IMR-90 (cell line): ENCODE results near the gene CNGB1. TPM values are rescaled to one million over a fixed set of nuclear protein-coding genes. Genes with fewer than 3 reads are reported as not detected.

Source experiments
- ATAC-seq: fragments of 200-7000 bp; cut with Tn5 transposase; 2 replicates; pipeline ENCODE4 v1.9.1; 2020; ENCODE audit warnings: low read depth, mild to moderate bottlenecking, moderate library complexity
- BruUV-seq: library from RNA; stranded (reverse); fragments of 400-500 nt; replicated peaks from 2 replicates; lab custom pipeline; 2021; lab: Mats Ljungman, UMichigan
- CTCF ChIA-PET: fragments of 300-600 bp; formaldehyde crosslinking; extraction: SDS; loops from one replicate; lab custom pipeline; 2021; ENCODE audit warnings: antibody characterized with exemption; lab: Yijun Ruan, JAX
- POLR2A ChIA-PET: fragments of 300-600 bp; sonication (Branson Sonifier 250); formaldehyde crosslinking; loops from one replicate; lab custom pipeline; 2022; ENCODE audit warnings: antibody characterized with exemption; ENCODE audit not compliant: unreplicated experiment; lab: Charles Lee
- DNase-seq: peaks from one replicate; pipeline ENCODE4 v3.0.0; 2013
- H2AFZ ChIP-seq: replicated peaks from 2 replicates; pipeline ENCODE3; 2013; ENCODE audit warnings: low read length, mild to moderate bottlenecking; ENCODE audit not compliant: poor library complexity
- H2AK5ac ChIP-seq: 2 replicates; pipeline ENCODE4 v1.6.1; 2013; ENCODE audit warnings: low read depth, low read length, inconsistent platforms
- H2AK9ac ChIP-seq: replicated peaks from 2 replicates; pipeline ENCODE3; 2013; ENCODE audit warnings: mild to moderate bottlenecking, low read depth, low read length, moderate library complexity; ENCODE audit not compliant: poor library complexity
- H2BK120ac ChIP-seq: 2 replicates; pipeline ENCODE4 v1.6.1; 2013; ENCODE audit warnings: low read depth, low read length, inconsistent platforms
- H2BK15ac ChIP-seq: 3 replicates; pipeline ENCODE4 v1.6.1; 2013; ENCODE audit warnings: low read depth, low read length, inconsistent platforms
- H2BK20ac ChIP-seq: 2 replicates; pipeline ENCODE4 v1.6.1; 2013; ENCODE audit warnings: low read depth, mild to moderate bottlenecking, inconsistent platforms, low read length, moderate library complexity
- H2BK5ac ChIP-seq: 2 replicates; pipeline ENCODE4 v1.6.1; 2013; ENCODE audit warnings: mild to moderate bottlenecking, low read depth, low read length, inconsistent platforms; ENCODE audit not compliant: poor library complexity, severe bottlenecking
- H3K14ac ChIP-seq: replicated peaks from 2 replicates; pipeline ENCODE4 v1.6.1; 2013; ENCODE audit warnings: low read depth, low read length, inconsistent platforms
- H3K18ac ChIP-seq: 2 replicates; pipeline ENCODE4 v1.6.1; 2013; ENCODE audit warnings: low read depth, low read length, control low read depth
- H3K23ac ChIP-seq: 2 replicates; pipeline ENCODE4 v1.6.1; 2013; ENCODE audit warnings: low read depth, low read length, inconsistent platforms
- H3K27ac ChIP-seq: 2 replicates; pipeline ENCODE4 v1.5.1; 2013; ENCODE audit warnings: mild to moderate bottlenecking, control low read depth, low read length; ENCODE audit not compliant: insufficient read depth
- H3K27me3 ChIP-seq: 2 replicates; pipeline ENCODE4 v1.6.1; 2013; ENCODE audit warnings: low read length; ENCODE audit not compliant: control insufficient read depth, insufficient read depth
- H3K36me3 ChIP-seq: 2 replicates; pipeline ENCODE4 v1.6.1; 2013; ENCODE audit warnings: low read length, mixed read lengths; ENCODE audit not compliant: control insufficient read depth, insufficient read depth
- H3K4ac ChIP-seq: 2 replicates; pipeline ENCODE4 v1.6.1; 2013; ENCODE audit warnings: low read depth, low read length, inconsistent platforms
- H3K4me1 ChIP-seq: 2 replicates; pipeline ENCODE4 v1.6.1; 2013; ENCODE audit warnings: low read length, mixed read lengths; ENCODE audit not compliant: control insufficient read depth, insufficient read depth
- H3K4me2 ChIP-seq: 2 replicates; pipeline ENCODE4 v1.6.1; 2013; ENCODE audit warnings: low read depth, mild to moderate bottlenecking, control low read depth, low read length, moderate library complexity
- H3K4me3 ChIP-seq: 2 replicates; pipeline ENCODE4 v1.5.1; 2013; ENCODE audit warnings: low read depth, mild to moderate bottlenecking, control low read depth, low read length, moderate library complexity; ENCODE audit not compliant: insufficient read depth
- H3K56ac ChIP-seq: 2 replicates; pipeline ENCODE4 v1.6.1; 2013; ENCODE audit warnings: low read length, inconsistent platforms; ENCODE audit not compliant: insufficient read depth; ENCODE audit errors: extremely low read depth
- H3K79me1 ChIP-seq, 2 experiments: 2 replicates each; pipeline ENCODE4 v1.6.1; 2013; ENCODE audit warnings: low read length in 2 of 2, inconsistent platforms in 1 of 2, low read depth in 1 of 2
- H3K9ac ChIP-seq: 2 replicates; pipeline ENCODE4 v1.6.1; 2013; ENCODE audit warnings: low read depth, low read length, control low read depth
- H3K9me1 ChIP-seq: 2 replicates; pipeline ENCODE4 v1.6.1; 2013; ENCODE audit warnings: low read length, inconsistent platforms; ENCODE audit not compliant: insufficient read depth
- H3K9me3 ChIP-seq: 2 replicates; pipeline ENCODE4 v1.6.1; 2013; ENCODE audit warnings: low read length; ENCODE audit not compliant: control insufficient read depth, insufficient read depth
- H4K20me1 ChIP-seq: 2 replicates; pipeline ENCODE4 v1.6.1; 2013; ENCODE audit warnings: low read length, inconsistent platforms; ENCODE audit not compliant: insufficient read depth
- H4K5ac ChIP-seq: 2 replicates; pipeline ENCODE4 v1.6.1; 2013; ENCODE audit warnings: mild to moderate bottlenecking, low read depth, low read length, control low read depth
- H4K8ac ChIP-seq, 2 experiments: 2 replicates each; pipeline ENCODE4 v1.6.1; 2013; ENCODE audit warnings: low read depth in 2 of 2, low read length in 2 of 2, control low read depth in 1 of 2, inconsistent platforms in 1 of 2
- H4K91ac ChIP-seq: 2 replicates; pipeline ENCODE4 v1.6.1; 2013; ENCODE audit warnings: low read depth, low read length, inconsistent platforms; ENCODE audit not compliant: insufficient read depth
- BHLHE40 ChIP-seq: fragments of 150-350 bp; IDR thresholded peaks from 2 replicates; pipeline ENCODE4 v1.6.1; 2016; ENCODE audit warnings: mild to moderate bottlenecking, low read depth, low read length
- CEBPB ChIP-seq: IDR thresholded peaks from 2 replicates; pipeline ENCODE4 v1.6.1; 2012; ENCODE audit warnings: low read depth, low read length, improper control_type of control experiment
- CHD1 ChIP-seq: IDR thresholded peaks from 2 replicates; pipeline ENCODE4 v1.6.1; 2012; ENCODE audit warnings: low read depth, low read length, improper control_type of control experiment
- FOS ChIP-seq: fragments of 150-350 bp; IDR thresholded peaks from 2 replicates; pipeline ENCODE4 v1.6.1; 2016; ENCODE audit warnings: low read depth, low read length
- MAFK ChIP-seq: IDR thresholded peaks from 2 replicates; pipeline ENCODE4 v1.6.1; 2012; ENCODE audit warnings: low read depth, low read length, improper control_type of control experiment
- MAZ ChIP-seq: IDR thresholded peaks from 2 replicates; pipeline ENCODE4 v1.6.1; 2012; ENCODE audit warnings: low read depth, mild to moderate bottlenecking, low read length, improper control_type of control experiment, moderate library complexity, borderline replicate concordance
- MXI1 ChIP-seq: IDR thresholded peaks from 2 replicates; pipeline ENCODE4 v1.6.1; 2012; ENCODE audit warnings: low read depth, mild to moderate bottlenecking, low read length, moderate library complexity, borderline replicate concordance
- NFE2L2 ChIP-seq: fragments of 150-350 bp; IDR thresholded peaks from 2 replicates; pipeline ENCODE4 v1.6.1; 2016; ENCODE audit warnings: low read depth, mild to moderate bottlenecking, low read length
- POLR2A ChIP-seq: IDR thresholded peaks from 2 replicates; pipeline ENCODE4 v1.6.1; 2012; ENCODE audit warnings: mild to moderate bottlenecking, low read depth, low read length
- RAD21 ChIP-seq: IDR thresholded peaks from 2 replicates; pipeline ENCODE4 v1.6.1; 2012; ENCODE audit warnings: low read length, improper control_type of control experiment
- RCOR1 ChIP-seq: IDR thresholded peaks from 2 replicates; pipeline ENCODE4 v1.6.1; 2012; ENCODE audit warnings: mild to moderate bottlenecking, low read length, improper control_type of control experiment; ENCODE audit not compliant: insufficient replicate concordance
- RFX5 ChIP-seq: IDR thresholded peaks from 2 replicates; pipeline ENCODE4 v1.8.0; 2012; ENCODE audit warnings: low read depth, mild to moderate bottlenecking, low read length, moderate library complexity
- SMC3 ChIP-seq: fragments of 150-350 bp; IDR thresholded peaks from 2 replicates; pipeline ENCODE4 v1.6.1; 2016; ENCODE audit warnings: low read depth, mild to moderate bottlenecking, antibody characterized with exemption, low read length, moderate library complexity
- WGBS, 2 experiments: methylation state at CpG; one replicate each; pipeline versions ENCODE4 v1.1.5 to v1.1.7; 2013; ENCODE audit warnings: missing lambda C conversion rate in 2 of 2; ENCODE audit not compliant: insufficient read length in 1 of 2; ENCODE audit errors: extremely low coverage in 2 of 2; 5-methylcytosine and 5-hydroxymethylcytosine counted together
- dilution Hi-C: fragments of 300-500 bp; cut with HindIII; formaldehyde crosslinking; loops from one replicate; pipeline ENCODE4 v1.14.3; 2018; ENCODE audit warnings: low sequenced_read_pairs; ENCODE audit not compliant: unreplicated experiment
- in situ Hi-C: fragments of 300-500 bp; cut with MboI; formaldehyde crosslinking; loops from 3 replicates; pipeline ENCODE4 v1.14.3; 2019; ENCODE audit warnings: low sequenced_read_pairs, inconsistent platforms, mixed read lengths
- intact Hi-C: fragments of 100-400 bp; cut with micrococcal nuclease; formaldehyde crosslinking; loops from 2 replicates; pipeline ENCODE4 v1.10.0; 2022
- polyA plus RNA-seq, 3 experiments: library from polyadenylated mRNA; depleted of rRNA; stranded (reverse); fragments of >200 nt; gene quantifications; 2 replicates each; pipeline ENCODE4 v1.2.3, GENCODE V29; 2012; ENCODE audit warnings: low replicate concordance in 1 of 3
- total RNA-seq: library from RNA; depleted of rRNA; stranded (reverse); fragments of >200 nt; gene quantifications from 2 replicates; pipeline ENCODE4 v1.2.3, GENCODE V29; 2012
- TF ChIP-seq, protein P1 (sequence below): fragments of 150-350 bp; IDR thresholded peaks from 2 replicates; pipeline ENCODE4 v1.6.1; 2016; ENCODE audit warnings: low read depth, mild to moderate bottlenecking, low read length, moderate library complexity, borderline replicate concordance
- TF ChIP-seq, protein P2 (sequence below): conservative IDR thresholded peaks from 2 replicates; pipeline ENCODE4 v1.5.1; 2012; ENCODE audit warnings: mild to moderate bottlenecking, low read depth, low read length, improper control_type of control experiment
- TF ChIP-seq, protein P3 (sequence below): fragments of 150-350 bp; IDR thresholded peaks from 2 replicates; pipeline ENCODE4 v1.6.1; 2017; ENCODE audit warnings: mild to moderate bottlenecking, antibody characterized with exemption, low read length, low read depth

Gene CNGB1
- total and polyA plus RNA-seq, 2 of the 4 experiments (the other 2 are of a cell fraction) = not detected

DNA sequence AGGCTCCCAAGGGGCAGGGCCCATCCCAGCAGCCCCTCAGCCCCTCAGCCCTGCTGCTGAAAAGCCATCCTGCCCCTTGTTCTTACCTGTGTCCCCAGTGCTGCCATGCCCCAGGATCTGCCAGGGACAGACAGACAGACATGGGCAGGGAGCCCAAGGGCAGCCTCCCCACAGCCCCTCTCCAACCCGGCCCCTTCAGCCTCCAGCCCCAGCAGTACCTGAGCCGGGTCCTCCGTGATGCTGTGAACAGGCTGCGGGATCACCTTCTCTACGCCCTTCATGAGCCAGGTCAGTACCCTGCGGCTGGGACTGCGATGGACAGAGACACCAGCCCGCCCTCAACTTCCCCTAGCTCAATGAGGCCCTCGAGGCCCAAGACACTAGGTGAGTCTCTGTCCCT is 8.2 kb downstream of the CNGB1 start:
- no peaks in the 10 kb centered on the region for H3K9me1 ChIP-seq
- H3K4me1 ChIP-seq = no peaks in the 10 kb centered on the region; the same call in 1 of the 2 replicates
- H4K5ac ChIP-seq = no peak overlapping the region
- H3K27ac ChIP-seq = no peak overlapping the region
- ChIA-PET POLR2A (no interaction called here), CTCF (no interaction called here)
- H3K36me3 ChIP-seq = no peaks in the 10 kb centered on the region
- H2AFZ ChIP-seq = no peak overlapping the region
- H3K4me2 ChIP-seq = no peak overlapping the region
- H4K91ac ChIP-seq = no peak overlapping the region
- no peak overlapping the region for H3K4me3 ChIP-seq
- H4K8ac ChIP-seq = no peak overlapping the region
- dilution Hi-C loops (no loop called here), in situ Hi-C loops (no loop called here), intact Hi-C loops (no loop called here)
- H2BK20ac ChIP-seq = no peak overlapping the region
- no peak overlapping the region for H3K18ac ChIP-seq
- no peaks in the 10 kb centered on the region for H3K9me3 ChIP-seq
- no peak overlapping the region for H3K4ac ChIP-seq
- no peak overlapping the region for H2BK5ac ChIP-seq
- WGBS, 2 experiments = 64% methylated on average over 3 of the region's 9 CpGs; no CpG with 5 or more reads in 1 of the 2 experiments
- no peaks in the 10 kb centered on the region for H3K79me1 ChIP-seq
- H4K20me1 ChIP-seq = no peaks in the 10 kb centered on the region
- H2BK120ac ChIP-seq = no peak overlapping the region
- DNase-seq = no peak
- no peak for ATAC-seq
- no peak overlapping the region for H3K14ac ChIP-seq
- peaks cover 50% of the 10 kb centered on the region for H3K27me3 ChIP-seq
- TF ChIP-seq, protein P1, sequence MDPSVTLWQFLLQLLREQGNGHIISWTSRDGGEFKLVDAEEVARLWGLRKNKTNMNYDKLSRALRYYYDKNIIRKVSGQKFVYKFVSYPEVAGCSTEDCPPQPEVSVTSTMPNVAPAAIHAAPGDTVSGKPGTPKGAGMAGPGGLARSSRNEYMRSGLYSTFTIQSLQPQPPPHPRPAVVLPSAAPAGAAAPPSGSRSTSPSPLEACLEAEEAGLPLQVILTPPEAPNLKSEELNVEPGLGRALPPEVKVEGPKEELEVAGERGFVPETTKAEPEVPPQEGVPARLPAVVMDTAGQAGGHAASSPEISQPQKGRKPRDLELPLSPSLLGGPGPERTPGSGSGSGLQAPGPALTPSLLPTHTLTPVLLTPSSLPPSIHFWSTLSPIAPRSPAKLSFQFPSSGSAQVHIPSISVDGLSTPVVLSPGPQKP = no peak
- no peak for TF ChIP-seq MAZ
- no peak for TF ChIP-seq NFE2L2
- TF ChIP-seq RAD21 = no peak
- TF ChIP-seq CHD1 = no peak
- TF ChIP-seq, protein P2, sequence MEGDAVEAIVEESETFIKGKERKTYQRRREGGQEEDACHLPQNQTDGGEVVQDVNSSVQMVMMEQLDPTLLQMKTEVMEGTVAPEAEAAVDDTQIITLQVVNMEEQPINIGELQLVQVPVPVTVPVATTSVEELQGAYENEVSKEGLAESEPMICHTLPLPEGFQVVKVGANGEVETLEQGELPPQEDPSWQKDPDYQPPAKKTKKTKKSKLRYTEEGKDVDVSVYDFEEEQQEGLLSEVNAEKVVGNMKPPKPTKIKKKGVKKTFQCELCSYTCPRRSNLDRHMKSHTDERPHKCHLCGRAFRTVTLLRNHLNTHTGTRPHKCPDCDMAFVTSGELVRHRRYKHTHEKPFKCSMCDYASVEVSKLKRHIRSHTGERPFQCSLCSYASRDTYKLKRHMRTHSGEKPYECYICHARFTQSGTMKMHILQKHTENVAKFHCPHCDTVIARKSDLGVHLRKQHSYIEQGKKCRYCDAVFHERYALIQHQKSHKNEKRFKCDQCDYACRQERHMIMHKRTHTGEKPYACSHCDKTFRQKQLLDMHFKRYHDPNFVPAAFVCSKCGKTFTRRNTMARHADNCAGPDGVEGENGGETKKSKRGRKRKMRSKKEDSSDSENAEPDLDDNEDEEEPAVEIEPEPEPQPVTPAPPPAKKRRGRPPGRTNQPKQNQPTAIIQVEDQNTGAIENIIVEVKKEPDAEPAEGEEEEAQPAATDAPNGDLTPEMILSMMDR = no peak
- TF ChIP-seq BHLHE40 = no peak
- TF ChIP-seq, protein P3, sequence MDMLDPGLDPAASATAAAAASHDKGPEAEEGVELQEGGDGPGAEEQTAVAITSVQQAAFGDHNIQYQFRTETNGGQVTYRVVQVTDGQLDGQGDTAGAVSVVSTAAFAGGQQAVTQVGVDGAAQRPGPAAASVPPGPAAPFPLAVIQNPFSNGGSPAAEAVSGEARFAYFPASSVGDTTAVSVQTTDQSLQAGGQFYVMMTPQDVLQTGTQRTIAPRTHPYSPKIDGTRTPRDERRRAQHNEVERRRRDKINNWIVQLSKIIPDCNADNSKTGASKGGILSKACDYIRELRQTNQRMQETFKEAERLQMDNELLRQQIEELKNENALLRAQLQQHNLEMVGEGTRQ = no peak
- no peak for TF ChIP-seq RFX5
- TF ChIP-seq POLR2A = no peak
- no peak for TF ChIP-seq MXI1
- TF ChIP-seq FOS = no peak
- TF ChIP-seq MAFK = no peak
- no peak for TF ChIP-seq RCOR1
- no peak for TF ChIP-seq CEBPB
- no peak for TF ChIP-seq SMC3
- no peak overlapping the region for H3K9ac ChIP-seq
- no peak overlapping the region for H3K23ac ChIP-seq
- no peak overlapping the region for H3K56ac ChIP-seq
- H2AK9ac ChIP-seq = peak overlapping the region; percentile 55
- no peak overlapping the region for H2BK15ac ChIP-seq
- BruUV-seq = no TSS peak
- no peak overlapping the region for H2AK5ac ChIP-seq
